Inflammatory macrophage treated with lipopolysaccharide for 4 hours (primary cell): Measurements from ENCODE around the gene AQP7.
"Not testable (repeated sequence)": the region's sequence is repeated elsewhere in the genome, so short reads cannot be mapped to it uniquely, and the experiment has no call there.

Experiments
- DNase-seq: peaks from one replicate; pipeline ENCODE4 v3.0.0-alpha.2; 2020

The AQP7 gene

DNA sequence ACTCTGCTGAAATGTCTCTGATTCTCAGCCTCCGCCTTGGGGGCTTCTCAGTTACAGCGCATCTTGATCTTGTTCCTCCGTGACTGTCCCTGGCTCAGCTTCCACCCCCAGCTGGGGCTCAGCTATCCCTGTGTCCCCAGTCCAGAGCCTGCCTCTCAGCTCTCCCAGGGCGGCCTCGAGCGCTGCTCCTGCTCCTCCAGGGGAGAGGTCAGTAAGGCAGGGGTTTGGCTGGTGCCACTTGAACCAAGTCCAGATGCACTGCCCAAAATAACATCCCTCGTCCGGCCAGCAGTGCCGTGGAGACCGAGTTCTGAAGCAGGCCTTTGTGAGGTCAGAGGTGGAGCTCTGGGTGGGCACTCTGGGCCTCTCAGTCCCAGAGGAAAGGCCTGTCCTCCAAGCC is at the start of gene AQP7:
Gene AQP7 (minus strand): TSS at position 198 of the 400 bp plus-strand sequence. CDS start 1,306 bp downstream, outside the sequence.
- not testable (repeated sequence) for DNase-seq

GRCh38 chr9:33450621-33451146 is 48.3 kb upstream of the AQP7 start:
- DNase-seq, result no peak

- no peak for DNase-seq
Measured at GRCh38 chr9:33449715-33450114, 47.3 kb upstream of the AQP7 start.

DNA sequence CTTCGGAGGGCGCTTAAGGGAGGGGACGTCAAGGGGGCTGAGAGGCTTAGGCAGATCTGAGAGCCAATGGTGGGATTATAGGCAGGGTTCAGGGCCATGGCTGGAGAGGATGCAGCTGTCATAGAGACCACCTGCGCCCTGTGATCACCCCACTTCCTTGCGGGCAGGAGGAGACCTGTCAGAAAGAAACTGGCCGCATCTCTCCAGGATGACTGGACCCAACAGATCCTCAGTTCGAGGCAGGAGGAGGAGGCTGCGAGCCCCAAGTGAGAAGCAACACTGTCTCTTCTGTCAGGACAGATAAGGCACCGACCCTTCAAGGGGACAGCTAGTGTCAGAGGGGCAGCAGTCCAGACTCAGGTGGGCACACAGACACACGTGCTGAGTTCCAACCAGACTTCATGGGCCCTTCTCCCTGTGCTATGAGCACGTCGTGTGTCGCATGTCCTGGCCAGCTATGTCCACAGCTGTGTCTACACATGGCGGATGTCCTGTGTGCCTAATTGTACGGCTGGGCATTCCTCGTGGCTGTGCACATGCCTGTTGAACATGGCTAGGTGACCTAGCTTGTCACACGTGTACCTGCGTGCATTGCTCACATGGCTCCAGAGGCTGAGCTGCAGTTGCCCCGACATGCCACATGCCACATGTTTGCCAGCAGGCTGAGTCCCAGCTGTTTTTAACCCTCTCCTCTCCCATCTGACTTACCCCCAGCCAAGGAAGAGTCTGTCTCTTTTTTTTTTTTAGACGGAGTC is 45.6 kb upstream of the AQP7 start:
- no peak for DNase-seq

- DNase-seq, result peak; percentile 81
Measured at GRCh38 chr9:33446946-33447798, 44.8 kb upstream of the AQP7 start, which contains the start of gene AQP3. Gene AQP3 (minus strand): TSS chr9:33447593. CDS start chr9:33447530, 63 bp downstream.

DNA sequence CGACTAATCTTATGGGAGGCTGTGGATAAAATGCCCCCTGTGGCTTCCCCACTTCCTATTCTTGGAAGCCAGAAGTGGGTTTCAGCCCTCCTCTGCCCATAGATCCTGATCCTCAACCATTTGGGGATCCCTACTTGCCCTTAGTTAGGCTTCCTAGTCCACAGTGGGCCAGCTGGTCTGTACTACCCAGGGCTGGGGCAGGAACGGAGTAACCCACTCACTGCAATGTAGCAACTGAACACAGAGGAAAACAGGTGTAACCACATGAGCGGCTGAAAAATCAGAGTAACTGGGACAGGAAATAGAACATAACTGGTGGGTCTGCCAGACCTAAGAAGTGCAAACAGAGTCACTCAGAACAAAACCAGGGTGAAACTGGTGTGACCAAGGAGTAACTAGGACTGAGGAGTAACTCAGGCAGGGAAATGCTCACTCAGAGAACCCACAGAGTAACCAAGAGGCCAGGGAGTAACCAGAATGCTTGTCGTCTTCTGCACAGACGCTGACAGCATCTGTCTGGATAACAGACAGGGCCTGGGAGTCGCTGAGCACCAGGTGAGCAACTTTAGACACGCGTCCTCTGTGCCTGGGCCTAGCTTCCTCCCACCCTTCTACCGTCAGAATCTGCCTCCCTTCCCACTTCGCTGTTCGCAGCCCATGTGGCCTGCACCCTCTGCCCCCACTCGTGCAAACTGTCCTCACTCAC is 44.0 kb upstream of the AQP7 start:
- no peak for DNase-seq

DNA sequence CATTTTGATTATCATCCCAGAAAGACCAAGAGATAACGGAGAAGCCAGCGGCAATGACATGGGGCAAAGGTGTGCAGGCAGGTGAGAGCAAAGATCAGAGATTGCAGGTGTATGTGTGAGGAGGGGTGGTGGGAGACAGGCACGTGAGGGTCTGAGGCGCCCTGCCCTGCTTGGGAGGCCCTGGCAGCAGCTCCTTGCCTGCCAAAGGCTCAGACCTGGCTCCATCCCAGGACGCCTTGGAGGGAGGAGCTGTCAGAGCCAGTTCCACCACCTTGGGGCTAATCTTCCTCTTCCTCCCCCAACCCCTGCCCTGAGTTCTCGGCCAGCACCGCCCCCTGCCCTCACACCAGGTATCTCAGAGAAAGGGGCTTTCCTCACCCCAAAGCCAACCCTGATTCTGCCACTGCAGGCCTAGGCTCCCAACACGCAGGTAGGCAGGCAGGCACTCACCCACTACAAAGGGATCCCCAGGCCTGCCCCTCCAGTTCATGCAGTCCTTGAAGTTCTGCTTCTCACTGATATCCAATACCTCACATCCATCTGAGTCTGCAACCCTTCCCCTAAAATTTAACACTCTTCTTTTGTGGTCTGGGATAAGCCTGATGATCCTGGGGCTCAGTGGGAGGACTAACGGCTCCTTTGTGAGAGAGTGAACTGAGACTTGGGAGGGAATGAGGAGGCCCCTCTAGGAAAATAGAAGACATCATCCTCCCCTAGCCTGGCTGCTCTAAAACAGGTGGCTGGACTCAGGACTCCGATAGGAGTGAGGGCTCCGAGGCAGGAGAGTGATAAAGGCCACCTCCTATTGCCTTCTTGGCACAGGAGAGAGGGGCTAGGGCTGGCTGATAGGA is 43.2 kb upstream of the AQP7 start:
- DNase-seq, result no peak

GRCh38 chr9:33443464-33444154 is 41.2 kb upstream of the AQP7 start:
- no peak for DNase-seq

DNA sequence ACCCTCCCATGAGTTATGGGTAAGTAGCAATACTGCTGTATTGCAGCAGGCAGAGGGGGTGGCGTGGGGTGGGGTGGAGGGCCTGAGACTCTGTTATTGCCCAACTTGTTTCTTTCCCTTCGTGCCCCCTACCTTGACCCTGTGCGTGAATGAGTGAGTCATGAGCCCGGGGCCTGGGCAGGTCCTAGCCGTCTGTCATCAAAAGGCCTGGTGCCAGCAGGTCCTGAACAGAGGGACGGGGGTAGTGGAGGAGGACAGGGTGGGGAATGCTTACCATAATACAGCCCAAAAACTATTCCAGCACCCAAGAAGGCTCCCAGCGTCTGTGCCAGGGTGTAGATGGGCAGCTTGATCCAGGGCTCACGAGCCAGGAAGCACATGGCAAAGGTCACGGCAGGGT is 40.7 kb upstream of the AQP7 start:
- DNase-seq, result no peak

DNA sequence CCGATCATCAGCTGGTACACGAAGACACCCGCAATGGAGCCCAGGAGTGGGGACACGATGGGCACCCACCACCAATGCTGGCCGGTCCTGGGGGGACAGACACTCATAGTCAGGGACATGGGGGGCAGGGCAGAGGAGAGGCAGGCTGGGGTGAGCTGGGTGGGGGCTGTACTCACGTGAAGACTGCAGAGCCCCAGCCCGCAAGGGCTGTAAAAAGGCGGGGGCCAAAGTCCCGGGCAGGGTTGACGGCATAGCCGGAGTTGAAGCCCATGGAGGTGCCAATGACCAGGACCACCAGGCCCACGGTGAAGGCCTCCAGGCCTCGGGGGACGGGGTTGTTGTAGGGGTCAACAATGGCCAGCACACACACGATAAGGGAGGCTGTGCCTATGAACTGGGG is 39.8 kb upstream of the AQP7 start:
- no peak for DNase-seq

- DNase-seq, result no peak
Measured at GRCh38 chr9:33440609-33441008, 38.2 kb upstream of the AQP7 start.

DNA sequence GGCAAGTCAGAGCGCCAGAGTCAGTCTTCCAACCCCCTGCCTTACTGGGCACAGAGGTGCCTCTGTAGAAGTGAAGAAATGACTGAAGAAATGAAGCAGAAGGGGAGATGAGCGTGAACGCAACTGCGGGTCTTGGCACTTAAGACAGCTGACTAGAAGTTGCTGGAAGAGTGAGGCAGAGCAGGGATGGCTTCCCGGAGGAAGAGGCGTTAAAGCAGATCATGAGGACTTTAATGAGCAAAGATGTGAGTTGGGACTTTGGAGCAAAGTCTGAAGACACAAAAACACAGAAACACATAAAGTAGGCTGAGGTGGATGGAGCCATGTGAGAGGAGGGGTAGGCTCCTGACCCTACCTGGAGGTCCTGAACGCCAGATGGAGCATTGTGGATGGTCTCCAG is 37.8 kb upstream of the AQP7 start:
- no peak for DNase-seq

GRCh38 chr9:33439731-33440130 is 37.4 kb upstream of the AQP7 start:
- no peak for DNase-seq

DNA sequence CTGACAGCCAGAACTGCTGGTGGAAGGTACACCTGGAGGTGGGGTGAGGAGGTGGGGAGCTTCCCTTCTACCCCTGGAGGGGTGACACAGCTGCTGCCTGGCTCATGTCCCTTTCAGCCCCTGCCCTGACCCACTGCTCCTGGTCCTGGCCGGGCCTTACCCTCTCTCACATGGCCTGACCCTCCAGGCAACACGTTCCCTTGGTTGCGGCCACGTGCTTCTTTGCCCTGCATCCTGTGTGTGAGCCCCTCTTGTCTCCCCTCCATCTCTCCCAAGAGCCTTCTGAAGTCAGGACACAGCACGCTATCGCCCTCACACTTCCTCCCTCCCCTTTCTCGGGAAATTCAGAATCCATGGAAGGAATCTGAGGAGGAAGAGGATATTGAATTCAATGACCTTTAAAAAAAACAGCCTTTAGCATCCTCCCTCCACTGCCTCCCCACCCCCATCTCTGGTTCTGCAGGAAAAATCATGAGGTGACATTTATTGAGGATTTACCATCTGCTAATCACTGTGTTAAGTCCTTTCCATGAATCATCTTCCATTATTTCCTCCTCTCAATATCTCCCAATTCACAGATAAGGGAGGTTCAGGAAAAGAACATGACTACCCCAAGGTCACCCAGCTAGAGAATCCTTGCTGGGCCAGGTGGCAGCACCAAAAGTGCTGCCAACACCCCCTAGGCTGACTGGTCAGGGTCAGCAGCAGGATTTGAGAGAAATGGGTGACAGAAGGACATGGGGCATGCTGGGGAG is 36.7 kb upstream of the AQP7 start:
- DNase-seq, result no peak

GRCh38 chr9:33437898-33438297 is 35.5 kb upstream of the AQP7 start:
- DNase-seq, result peak; percentile 38

GRCh38 chr9:33437205-33437604 is 34.8 kb upstream of the AQP7 start:
- DNase-seq, result peak; percentile 20

GRCh38 chr9:33436445-33436844 is 34.1 kb upstream of the AQP7 start:
- no peak for DNase-seq

DNA sequence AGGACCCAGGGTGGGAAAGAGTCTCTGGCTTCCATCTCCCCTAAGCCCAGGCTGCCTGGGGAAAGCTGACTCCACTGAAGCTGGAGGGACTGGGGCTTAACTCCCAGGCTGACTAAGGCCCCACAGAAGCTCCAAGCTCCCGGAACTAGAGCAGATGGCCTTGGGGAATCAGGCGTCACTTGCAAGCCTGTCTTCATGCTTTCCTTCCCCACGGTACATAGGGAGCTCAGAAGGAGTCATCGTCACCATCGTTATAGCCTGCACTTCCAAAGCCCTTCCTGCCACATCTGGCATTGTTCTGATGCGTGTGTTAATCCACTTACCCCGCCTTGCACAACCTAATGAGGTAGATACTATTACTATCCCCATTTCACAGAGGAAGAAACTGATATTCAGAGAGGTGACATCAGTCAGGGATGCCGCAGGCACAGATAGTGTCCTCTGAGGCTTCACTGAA is 33.5 kb upstream of the AQP7 start:
- no peak for DNase-seq

- DNase-seq, result no peak
Measured at GRCh38 chr9:33434317-33435105, 32.1 kb upstream of the AQP7 start.

DNA sequence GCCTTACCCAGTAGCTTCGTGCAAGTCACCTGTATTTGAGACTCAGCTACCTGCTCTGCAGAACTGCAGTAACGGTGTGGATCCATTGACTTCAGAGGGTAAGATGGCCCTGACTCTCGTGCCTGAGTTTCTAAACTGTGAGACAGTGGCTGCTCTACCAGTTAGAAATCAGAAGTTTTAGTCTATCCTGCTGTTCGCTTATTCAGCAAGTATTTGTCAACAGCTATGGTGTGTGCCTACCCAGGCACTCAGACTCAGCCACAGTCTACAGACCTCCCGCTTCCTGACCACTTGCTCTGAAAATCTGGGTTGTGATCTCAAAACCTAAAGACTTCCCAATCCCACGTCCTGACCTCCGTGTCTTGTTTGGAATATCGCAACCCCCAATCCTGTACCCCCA is 31.5 kb upstream of the AQP7 start:
- DNase-seq, result no peak
